Trophoblast cell (in vitro differentiated cells and primary cell): ENCODE data around the gene POLR1H.

Source experiments
- DNase-seq, 2 donors: peaks; one replicate each; pipeline ENCODE4 v3.0.0-alpha.2; 2016
- H2AFZ ChIP-seq: 2 replicates; pipeline ENCODE4 v1.6.1; 2013; ENCODE audit warnings: low read length, moderate library complexity, mild to moderate bottlenecking; ENCODE audit not compliant: insufficient read depth, poor library complexity
- H2AK5ac ChIP-seq: 2 replicates; pipeline ENCODE4 v1.6.1; 2013; ENCODE audit warnings: mild to moderate bottlenecking, low read length
- H2BK120ac ChIP-seq: 2 replicates; pipeline ENCODE4 v1.6.1; 2013; ENCODE audit warnings: low read length, mild to moderate bottlenecking, moderate library complexity; ENCODE audit not compliant: insufficient read depth, poor library complexity
- H2BK12ac ChIP-seq: 2 replicates; pipeline ENCODE4 v1.6.1; 2013; ENCODE audit warnings: mild to moderate bottlenecking, low read length, moderate library complexity
- H2BK5ac ChIP-seq: 2 replicates; pipeline ENCODE4 v1.6.1; 2013; ENCODE audit warnings: low read length, low read depth, moderate library complexity, mild to moderate bottlenecking; ENCODE audit not compliant: poor library complexity
- H3K14ac ChIP-seq: 2 replicates; pipeline ENCODE4 v1.6.1; 2013; ENCODE audit warnings: mild to moderate bottlenecking, low read length
- H3K18ac ChIP-seq: 2 replicates; pipeline ENCODE4 v1.6.1; 2013; ENCODE audit warnings: mild to moderate bottlenecking, low read length
- H3K23ac ChIP-seq: 2 replicates; pipeline ENCODE4 v1.6.1; 2013; ENCODE audit warnings: low read length
- H3K27ac ChIP-seq: 2 replicates; pipeline ENCODE4 v1.5.1; 2013; ENCODE audit warnings: low read depth, mild to moderate bottlenecking, inconsistent platforms, low read length, moderate library complexity
- H3K27me3 ChIP-seq: 2 replicates; pipeline ENCODE4 v1.6.1; 2013; ENCODE audit warnings: inconsistent platforms, mild to moderate bottlenecking, low read length, moderate library complexity; ENCODE audit not compliant: insufficient read depth
- H3K36me3 ChIP-seq, 2 experiments: 1 replicate in 1 of 2; 2 replicates in 1 of 2; pipeline ENCODE4 v1.6.1; 2013; ENCODE audit warnings: low read length in 2 of 2, mild to moderate bottlenecking in 2 of 2, moderate library complexity in 1 of 2; ENCODE audit not compliant: insufficient read depth in 2 of 2, control insufficient read depth in 1 of 2
- H3K4ac ChIP-seq: 2 replicates; pipeline ENCODE4 v1.6.1; 2013; ENCODE audit warnings: low read depth, mild to moderate bottlenecking, low read length, moderate library complexity
- H3K4me1 ChIP-seq, 2 experiments: 1 replicate in 1 of 2; 2 replicates in 1 of 2; pipeline ENCODE4 v1.6.1; 2013; ENCODE audit warnings: low read length in 2 of 2, mild to moderate bottlenecking in 2 of 2, moderate library complexity in 1 of 2; ENCODE audit not compliant: insufficient read depth in 2 of 2, control insufficient read depth in 1 of 2
- H3K4me2 ChIP-seq: 2 replicates; pipeline ENCODE4 v1.6.1; 2013; ENCODE audit warnings: inconsistent platforms, mild to moderate bottlenecking, low read length, moderate library complexity
- H3K4me3 ChIP-seq: 2 replicates; pipeline ENCODE4 v1.5.1; 2013; ENCODE audit warnings: mild to moderate bottlenecking, low read depth, low read length, inconsistent platforms
- H3K79me1 ChIP-seq: one replicate; pipeline ENCODE4 v1.6.1; 2013; ENCODE audit warnings: low read length
- H3K79me2 ChIP-seq: 2 replicates; pipeline ENCODE4 v1.6.1; 2013; ENCODE audit warnings: low read length, mild to moderate bottlenecking; ENCODE audit not compliant: control insufficient read depth, insufficient read depth, poor library complexity
- H3K9ac ChIP-seq: 2 replicates; pipeline ENCODE4 v1.6.1; 2013; ENCODE audit warnings: mild to moderate bottlenecking, low read length
- H3K9me3 ChIP-seq: 2 replicates; pipeline ENCODE4 v1.6.1; 2013; ENCODE audit warnings: low read depth, mild to moderate bottlenecking, control low read depth, inconsistent platforms, low read length; ENCODE audit not compliant: insufficient read depth
- H4K12ac ChIP-seq: 2 replicates; pipeline ENCODE4 v1.6.1; 2013; ENCODE audit warnings: low read depth, mild to moderate bottlenecking, low read length, moderate library complexity
- H4K8ac ChIP-seq: 2 replicates; pipeline ENCODE4 v1.6.1; 2013; ENCODE audit warnings: low read depth, mild to moderate bottlenecking, low read length, moderate library complexity
- H4K91ac ChIP-seq: one replicate; pipeline ENCODE4 v1.6.1; 2013; ENCODE audit warnings: low read depth, mild to moderate bottlenecking, low read length, moderate library complexity
- WGBS: extraction: QIAGEN DNeasy Blood & Tissue Kit; methylation state at CpG from one replicate; pipeline ENCODE4 v1.1.7; 2013; ENCODE audit warnings: missing lambda C conversion rate; ENCODE audit not compliant: insufficient read length, insufficient coverage; ENCODE audit errors: extremely low coverage; 5-methylcytosine and 5-hydroxymethylcytosine counted together

POLR1H gene

GRCh38 chr6:30044630-30045029 is 16.4 kb upstream of the POLR1H start:
- Histone ChIP-seq H2BK12ac (no peak overlapping the region), H3K36me3 (no peaks in the 10 kb centered on the region), H2BK5ac (no peak overlapping the region), H2BK120ac (no peak overlapping the region), H3K23ac (no peak overlapping the region), H3K27ac (no peak overlapping the region), H3K27me3 (no peaks in the 10 kb centered on the region), H3K79me2 (no peaks in the 10 kb centered on the region), H4K91ac (no peak overlapping the region), H3K4me2 (no peak overlapping the region), H3K4ac (no peak overlapping the region), H3K4me1 (peaks cover 0 to 3% of the 10 kb centered on the region in 2 experiments), H3K18ac (no peak overlapping the region), H3K14ac (no peak overlapping the region), H3K4me3 (no peak overlapping the region), H2AFZ (no peak overlapping the region), H4K8ac (no peak overlapping the region), H3K79me1 (no peaks in the 10 kb centered on the region), H2AK5ac (no peak overlapping the region), H4K12ac (no peak overlapping the region), H3K9ac (no peak overlapping the region), H3K9me3 (no peaks in the 10 kb centered on the region)
- no CpG with 5 or more reads among the region's 2 CpGs for WGBS
- DNase-seq = peak in 1 of 2 donors; percentile 4

- no peak overlapping the region for H3K27ac ChIP-seq
- no peak overlapping the region for H3K4ac ChIP-seq
- no peak overlapping the region for H2AFZ ChIP-seq
- H3K27me3 ChIP-seq = no peaks in the 10 kb centered on the region
- no peaks in the 10 kb centered on the region for H3K36me3 ChIP-seq
- H2BK12ac ChIP-seq = no peak overlapping the region
- H3K4me2 ChIP-seq = no peak overlapping the region
- H2BK120ac ChIP-seq = no peak overlapping the region
- H4K12ac ChIP-seq = no peak overlapping the region
- no peak overlapping the region for H4K8ac ChIP-seq
- no CpG with 5 or more reads among the region's 2 CpGs for WGBS
- no peak overlapping the region for H3K14ac ChIP-seq
- no peak overlapping the region for H3K18ac ChIP-seq
- H2BK5ac ChIP-seq = no peak overlapping the region
- no peak overlapping the region for H3K9ac ChIP-seq
- H3K79me1 ChIP-seq = no peaks in the 10 kb centered on the region
- H2AK5ac ChIP-seq = no peak overlapping the region
- H3K79me2 ChIP-seq = no peaks in the 10 kb centered on the region
- no peaks in the 10 kb centered on the region for H3K9me3 ChIP-seq
- H3K4me3 ChIP-seq = no peak overlapping the region
- DNase-seq = no peak
- H4K91ac ChIP-seq = no peak overlapping the region
- no peak overlapping the region for H3K23ac ChIP-seq
- no peaks in the 10 kb centered on the region for H3K4me1 ChIP-seq
These were observed 13.8 kb upstream of the POLR1H start for GRCh38 chr6:30047220-30047619.

GRCh38 chr6:30053682-30054081 is 7.4 kb upstream of the POLR1H start:
- H2AFZ ChIP-seq = no peak overlapping the region
- no peak overlapping the region for H3K23ac ChIP-seq
- H3K9ac ChIP-seq = no peak overlapping the region
- no peak overlapping the region for H2BK5ac ChIP-seq
- no CpG with 5 or more reads among the region's 3 CpGs for WGBS
- no peak overlapping the region for H4K91ac ChIP-seq
- no peak overlapping the region for H2BK120ac ChIP-seq
- no peak overlapping the region for H3K4ac ChIP-seq
- no peak overlapping the region for H3K18ac ChIP-seq
- no peaks in the 10 kb centered on the region for H3K36me3 ChIP-seq
- H3K4me3 ChIP-seq = no peak overlapping the region
- H3K14ac ChIP-seq = no peak overlapping the region
- no peak for DNase-seq
- H3K27me3 ChIP-seq = no peaks in the 10 kb centered on the region
- H2AK5ac ChIP-seq = no peak overlapping the region
- no peak overlapping the region for H3K27ac ChIP-seq
- no peaks in the 10 kb centered on the region for H3K4me1 ChIP-seq
- H4K12ac ChIP-seq = no peak overlapping the region
- H3K4me2 ChIP-seq = no peak overlapping the region
- H3K9me3 ChIP-seq = no peaks in the 10 kb centered on the region
- no peak overlapping the region for H4K8ac ChIP-seq
- no peak overlapping the region for H2BK12ac ChIP-seq
- H3K79me2 ChIP-seq = no peaks in the 10 kb centered on the region
- H3K79me1 ChIP-seq = no peaks in the 10 kb centered on the region

- no peak overlapping the region for H2BK5ac ChIP-seq
- no peak for DNase-seq
- no peak overlapping the region for H4K12ac ChIP-seq
- H2BK120ac ChIP-seq = no peak overlapping the region
- H4K91ac ChIP-seq = no peak overlapping the region
- H3K79me1 ChIP-seq = no peaks in the 10 kb centered on the region
- H3K23ac ChIP-seq = no peak overlapping the region
- no peaks in the 10 kb centered on the region for H3K27me3 ChIP-seq
- H3K4me1 ChIP-seq = peaks cover 0 to 2% of the 10 kb centered on the region in 2 experiments
- no peak overlapping the region for H4K8ac ChIP-seq
- no peak overlapping the region for H3K4me3 ChIP-seq
- no peak overlapping the region for H3K18ac ChIP-seq
- H3K4ac ChIP-seq = no peak overlapping the region
- WGBS = no CpG with 5 or more reads among the region's 1 CpG
- H3K4me2 ChIP-seq = no peak overlapping the region
- no peaks in the 10 kb centered on the region for H3K9me3 ChIP-seq
- no peak overlapping the region for H3K14ac ChIP-seq
- no peak overlapping the region for H2AFZ ChIP-seq
- no peak overlapping the region for H3K27ac ChIP-seq
- H2AK5ac ChIP-seq = no peak overlapping the region
- H2BK12ac ChIP-seq = no peak overlapping the region
- H3K79me2 ChIP-seq = no peaks in the 10 kb centered on the region
- no peaks in the 10 kb centered on the region for H3K36me3 ChIP-seq
- H3K9ac ChIP-seq = no peak overlapping the region
These were observed 5.6 kb upstream of the POLR1H start for GRCh38 chr6:30055513-30055912.
